HG02798 (cell line): ENCODE measurements around the gene LUC7L.
"Not testable (repeated sequence)": the region's sequence is repeated elsewhere in the genome, so short reads cannot be mapped to it uniquely, and the experiment has no call there.

ENCODE experiments used
- ATAC-seq: cut with Tn5 transposase; IDR thresholded peaks from one replicate; pipeline ENCODE4 v1.9.1; 2021; ENCODE audit warnings: mild to moderate bottlenecking; ENCODE audit not compliant: unreplicated experiment, poor library complexity

Gene LUC7L

GRCh38 chr16:180681-181564 is 48.3 kb downstream of the LUC7L start:
- peak; percentile 58 for ATAC-seq

- no peak for ATAC-seq
These were observed 49.1 kb downstream of the LUC7L start, which contains the start of gene HBQ1 for GRCh38 chr16:180101-180675. Gene HBQ1, plus strand, starts transcription at chr16:180459. Its CDS starts 28 bp downstream, at chr16:180487.

GRCh38 chr16:179211-180092 is 49.8 kb downstream of the LUC7L start:
- no peak for ATAC-seq

- no peak for ATAC-seq
These were observed 50.6 kb downstream of the LUC7L start for GRCh38 chr16:178668-179015.

- ATAC-seq = no peak
These were observed 51.1 kb downstream of the LUC7L start for GRCh38 chr16:177981-178667.

GRCh38 chr16:177394-177822 is 51.8 kb downstream of the LUC7L start:
- no peak for ATAC-seq

- not testable (repeated sequence) for ATAC-seq
These were observed 52.5 kb downstream of the LUC7L start, which contains the start of gene HBA1 for GRCh38 chr16:176477-177382. Gene HBA1, plus strand, starts transcription at chr16:176680. Its CDS starts 37 bp downstream, at chr16:176717.

GRCh38 chr16:176006-176405 is 53.2 kb downstream of the LUC7L start:
- not testable (repeated sequence) for ATAC-seq

GRCh38 chr16:175011-175949 is 54.0 kb downstream of the LUC7L start:
- ATAC-seq = no peak

- not testable (repeated sequence) for ATAC-seq
These were observed 55.1 kb downstream of the LUC7L start for GRCh38 chr16:173928-174769.

- ATAC-seq = not testable (repeated sequence)
These were observed 55.9 kb downstream of the LUC7L start for GRCh38 chr16:173211-173854.

- not testable (repeated sequence) for ATAC-seq
These were observed 56.8 kb downstream of the LUC7L start, which contains the start of gene HBA2 for GRCh38 chr16:172374-172941. Gene HBA2, plus strand, starts transcription at chr16:172876. Its CDS starts 37 bp downstream, at chr16:172913.

- no peak for ATAC-seq
These were observed 58.5 kb downstream of the LUC7L start for GRCh38 chr16:170788-171187.

- not testable (repeated sequence) for ATAC-seq
These were observed 59.2 kb downstream of the LUC7L start for GRCh38 chr16:170088-170507.

GRCh38 chr16:169014-169413 is 60.2 kb downstream of the LUC7L start:
- no peak for ATAC-seq

GRCh38 chr16:168424-168823 is 60.8 kb downstream of the LUC7L start:
- no peak for ATAC-seq
